ENCODE measurements around the gene C4orf50.
"Not testable (repeated sequence)": the region's sequence is repeated elsewhere in the genome, so short reads cannot be mapped to it uniquely, and the experiment has no call there.

The C4orf50 gene

GRCh38 chr4:5969336-5969735 lies 48.9 kb downstream of the C4orf50 start:
- DNase-seq (ENCODE audit: low spot score), result no peak

DNA sequence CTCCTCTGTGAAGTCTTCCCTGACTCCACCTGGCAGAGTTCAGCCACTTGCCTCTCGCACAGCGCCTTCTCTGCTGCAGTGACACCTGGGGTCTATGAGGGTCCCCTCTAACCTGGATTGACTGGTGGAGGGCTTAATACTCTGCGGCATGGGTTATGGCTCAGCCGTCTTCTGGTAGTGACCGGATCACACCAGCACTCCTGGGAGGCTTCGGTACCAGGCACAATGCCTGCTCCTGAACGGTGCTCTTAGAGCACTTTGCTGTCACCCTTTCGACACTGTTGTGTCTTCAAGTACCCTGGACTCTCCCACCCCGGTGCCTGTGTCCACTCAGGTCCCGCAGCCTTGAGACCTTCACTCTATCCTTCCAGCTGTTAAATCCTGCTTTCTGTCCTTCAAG lies 50.0 kb downstream of the C4orf50 start:
- DNase-seq (ENCODE audit: low spot score), result no peak

GRCh38 chr4:5967783-5968182 lies 50.4 kb downstream of the C4orf50 start:
- DNase-seq (ENCODE audit: low spot score), result no peak

GRCh38 chr4:5965225-5965624 lies 53.0 kb downstream of the C4orf50 start:
- DNase-seq (ENCODE audit: low spot score), result no peak

GRCh38 chr4:5964030-5964429 lies 54.2 kb downstream of the C4orf50 start:
- no peak for DNase-seq (ENCODE audit: low spot score)

GRCh38 chr4:5963611-5964010 lies 54.6 kb downstream of the C4orf50 start:
- no peak for DNase-seq (ENCODE audit: low spot score)

DNA sequence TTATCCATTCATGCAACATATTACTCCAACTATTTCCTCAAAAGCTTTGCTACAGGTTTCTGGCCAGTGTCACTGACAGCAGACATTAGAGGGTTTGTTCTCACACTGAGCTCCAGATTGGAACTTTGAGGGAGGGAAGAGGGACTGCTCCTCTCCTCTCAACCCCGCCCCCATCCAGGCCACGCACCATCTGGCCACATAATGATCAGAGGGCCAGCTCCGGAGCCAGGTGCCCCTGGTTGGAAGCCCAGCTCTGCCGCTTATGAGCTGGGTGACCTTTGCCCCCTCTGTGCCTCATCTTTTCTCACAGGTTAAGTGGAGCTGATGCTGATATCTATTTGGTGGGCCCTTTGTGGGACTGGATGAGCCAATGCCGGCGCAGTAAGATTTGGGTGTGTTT lies 55.8 kb downstream of the C4orf50 start:
- no peak for DNase-seq (ENCODE audit: low spot score)

- DNase-seq (ENCODE audit: low spot score), result no peak
Observed at GRCh38 chr4:5960252-5960880, 57.9 kb downstream of the C4orf50 start.

DNA sequence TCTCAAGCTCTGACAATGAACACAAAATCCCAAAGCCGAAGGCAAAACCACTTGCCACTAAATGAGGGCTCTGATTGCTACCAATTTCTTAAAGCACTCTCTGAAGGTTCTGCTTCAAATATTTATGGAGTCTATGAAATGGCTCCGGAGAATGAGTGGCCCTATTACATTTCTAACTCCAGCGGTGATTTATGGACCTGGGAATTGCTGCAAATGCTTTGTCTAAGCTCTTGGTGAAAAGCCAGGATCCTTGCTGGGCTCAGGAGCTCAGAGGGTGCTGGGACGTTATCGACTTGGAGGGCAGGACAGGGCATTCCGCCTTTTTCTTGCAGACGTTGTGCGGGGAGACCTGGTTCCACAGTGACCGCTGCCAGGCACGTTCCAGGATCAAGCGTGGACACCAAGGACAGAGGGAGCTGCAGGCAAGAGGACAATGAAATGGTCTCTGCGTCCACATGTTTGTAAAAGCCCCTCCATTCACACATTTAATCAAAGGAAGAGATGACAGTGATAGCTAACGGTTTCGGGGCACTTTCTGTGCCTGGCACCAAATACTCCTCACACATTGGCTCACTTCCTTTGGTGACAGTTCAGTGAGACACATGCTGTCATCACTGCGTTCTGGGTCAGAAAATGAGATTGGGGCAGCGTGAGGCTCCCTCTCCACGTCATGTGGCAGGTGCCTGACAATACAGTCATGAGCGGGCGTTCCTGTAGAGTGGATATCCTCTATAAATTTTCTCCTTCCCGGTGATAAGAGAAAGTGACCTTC lies 58.8 kb downstream of the C4orf50 start:
- DNase-seq (ENCODE audit: low spot score), result no peak

DNA sequence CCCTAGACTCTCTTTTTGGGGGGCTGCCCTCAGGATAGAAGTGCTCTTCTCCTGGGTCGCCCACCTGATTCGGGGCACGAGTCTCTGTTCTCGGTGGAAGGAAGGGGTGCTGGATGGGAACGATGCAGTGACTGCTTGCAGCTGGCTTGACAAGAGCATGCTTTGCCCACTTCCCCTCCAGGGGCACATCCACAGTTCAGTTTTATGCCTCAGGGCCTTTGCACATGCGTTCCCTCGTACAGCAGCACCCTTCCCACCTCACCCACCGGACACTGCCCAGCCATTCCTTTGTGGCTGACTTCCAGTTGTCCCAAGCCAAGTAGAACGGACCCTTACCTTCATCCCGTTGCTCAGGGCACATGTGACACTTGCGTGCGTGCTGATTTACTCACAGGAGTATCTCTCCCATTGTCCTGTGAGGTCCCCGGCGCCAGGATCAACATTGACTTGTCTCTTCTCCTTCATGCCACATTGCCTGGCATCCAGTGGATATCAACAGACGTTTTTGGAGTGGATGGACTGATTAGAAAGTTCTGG lies 60.0 kb downstream of the C4orf50 start:
- DNase-seq (ENCODE audit: low spot score), result no peak

- no peak for DNase-seq (ENCODE audit: low spot score)
Observed at GRCh38 chr4:5957076-5957475, 61.2 kb downstream of the C4orf50 start.

DNA sequence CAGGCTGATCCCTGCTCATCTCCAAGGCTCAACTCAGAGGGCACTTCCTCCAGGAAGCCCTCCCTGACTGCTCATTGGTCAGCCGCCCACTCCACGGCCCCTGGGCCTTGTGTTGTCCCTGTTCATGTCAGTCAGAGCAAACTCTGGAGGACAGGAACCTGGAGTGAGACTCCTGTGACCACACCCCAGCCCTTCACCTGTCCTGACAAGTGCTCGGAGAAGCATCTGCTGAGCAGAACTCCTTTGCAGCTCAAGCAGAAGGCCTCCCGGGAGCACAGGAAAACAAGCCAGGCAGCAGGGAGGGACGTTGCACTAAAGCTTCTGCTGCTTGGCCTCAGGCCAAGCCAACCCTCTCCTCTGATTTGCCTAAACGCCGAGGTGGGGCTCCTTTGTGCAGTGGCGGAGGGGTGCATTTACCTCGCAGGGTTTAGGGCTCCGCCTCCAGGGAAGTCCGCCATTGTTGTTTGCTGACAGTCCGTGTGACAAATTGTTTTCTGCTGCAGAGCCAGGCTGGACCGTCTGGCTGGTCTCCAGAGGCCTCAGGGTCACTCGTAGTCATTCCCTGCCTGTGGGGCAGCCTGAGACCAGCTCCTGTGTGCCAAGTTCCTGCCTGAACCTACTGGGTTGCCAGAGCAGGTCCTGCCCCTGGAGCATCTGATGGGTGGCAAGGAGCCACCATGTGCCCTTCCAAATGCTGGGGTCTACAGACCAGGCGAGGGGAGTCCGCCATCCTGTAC lies 61.8 kb downstream of the C4orf50 start:
- DNase-seq (ENCODE audit: low spot score), result no peak

DNA sequence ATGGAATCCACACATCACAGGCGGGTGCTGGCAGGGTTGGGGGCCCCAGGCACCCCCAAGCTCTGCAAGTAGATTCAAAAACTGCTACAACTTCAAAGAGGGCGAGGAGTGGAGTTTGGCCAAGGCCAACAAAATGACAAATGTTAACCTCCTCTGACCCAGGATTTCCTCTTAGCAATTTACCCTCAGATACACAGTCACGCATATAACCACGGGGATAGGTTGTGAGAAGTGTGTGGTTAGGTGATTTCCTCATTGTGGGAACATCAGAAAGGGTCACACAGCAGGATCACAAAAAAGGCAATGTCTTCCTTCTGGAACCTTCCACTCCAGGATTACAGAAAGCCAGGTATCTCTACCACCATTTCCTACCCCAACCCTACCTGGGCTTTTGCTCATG lies 62.4 kb downstream of the C4orf50 start:
- DNase-seq (ENCODE audit: low spot score), result no peak

DNA sequence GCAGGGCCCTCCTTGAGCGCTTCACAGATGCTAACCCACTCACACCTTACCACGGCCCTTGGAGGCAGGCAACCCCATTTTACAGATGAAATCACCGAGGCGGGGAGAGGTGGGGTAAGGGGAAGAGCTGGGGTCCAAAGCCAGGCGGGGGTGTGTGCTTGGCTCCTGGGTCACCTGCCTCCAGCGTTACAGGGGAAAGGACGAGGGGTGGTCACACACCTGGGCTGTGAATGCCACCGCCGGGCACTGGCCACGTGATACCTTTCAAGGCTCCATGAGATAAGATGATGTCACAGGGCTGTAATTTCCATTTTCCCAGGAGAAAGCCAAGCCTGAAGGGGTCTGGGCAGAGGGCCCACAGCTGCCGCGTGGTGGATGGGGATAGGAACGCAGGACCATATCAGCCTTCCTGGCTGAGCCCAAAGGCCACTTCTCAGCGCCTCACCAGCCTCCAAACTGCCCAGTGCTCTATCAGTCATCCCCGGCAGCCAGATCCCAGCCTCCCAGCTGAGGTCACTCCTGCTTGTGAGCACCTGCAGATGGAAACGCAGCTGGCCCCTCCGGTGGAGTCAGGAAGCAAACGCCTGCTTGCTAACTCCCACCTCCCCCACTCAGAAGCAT lies 62.9 kb downstream of the C4orf50 start:
- no peak for DNase-seq (ENCODE audit: low spot score)

GRCh38 chr4:5954056-5954760 lies 64.0 kb downstream of the C4orf50 start:
- DNase-seq (ENCODE audit: low spot score), result no peak

GRCh38 chr4:5952975-5953951 lies 65.0 kb downstream of the C4orf50 start:
- DNase-seq (ENCODE audit: low spot score), result no peak

GRCh38 chr4:5952286-5952974 lies 65.8 kb downstream of the C4orf50 start:
- no peak for DNase-seq (ENCODE audit: low spot score)

GRCh38 chr4:5946653-5947052 lies 71.6 kb downstream of the C4orf50 start:
- not testable (repeated sequence) for DNase-seq (ENCODE audit: low spot score)

DNA sequence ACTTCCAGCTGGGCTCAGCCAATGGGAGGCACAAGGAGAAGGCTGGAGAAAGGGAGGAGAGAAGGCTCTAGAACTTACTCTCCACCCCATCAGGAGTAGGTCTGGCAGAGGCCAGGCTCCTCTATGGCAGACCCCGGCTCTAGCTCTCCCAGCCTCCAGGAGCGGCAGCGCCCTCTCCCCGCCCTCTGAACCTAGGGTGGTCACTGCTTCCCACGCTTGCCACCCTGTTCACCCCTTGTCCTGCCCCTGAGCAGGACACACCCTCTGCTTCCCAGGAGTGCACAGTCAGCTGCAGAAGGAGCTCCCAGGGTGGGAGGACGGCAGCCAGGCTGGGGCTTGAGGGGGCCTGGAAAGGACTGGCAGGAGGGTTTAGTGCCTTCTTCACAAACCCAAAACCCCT lies 72.3 kb downstream of the C4orf50 start:
- DNase-seq (ENCODE audit: low spot score), result no peak

DNA sequence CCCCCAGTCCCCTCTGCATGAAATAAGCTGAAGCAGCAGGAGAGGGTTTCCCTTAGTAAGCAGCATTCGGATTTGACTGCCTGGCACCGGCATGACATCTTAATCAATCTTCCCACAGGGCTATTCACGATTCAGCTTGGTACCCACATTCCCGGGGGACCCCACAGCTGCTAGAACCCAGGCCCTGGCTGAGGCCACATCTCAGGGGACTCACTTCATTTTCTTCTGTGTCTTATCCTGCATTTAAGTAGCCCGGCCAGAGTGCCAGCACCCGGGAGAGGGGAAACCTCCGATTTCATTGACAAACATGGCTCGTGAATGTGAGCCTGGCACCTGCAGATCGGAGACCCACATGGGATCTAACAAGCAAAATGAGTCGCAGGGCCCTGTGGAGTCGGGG lies 73.1 kb downstream of the C4orf50 start:
- no peak for DNase-seq (ENCODE audit: low spot score)
